H9 (cell line): ENCODE data around the gene MTARC2. TPM values are rescaled to one million over a fixed set of nuclear protein-coding genes. Genes with fewer than 3 reads are reported as not detected.

ENCODE experiments used
- DNase-seq: peaks from one replicate; pipeline ENCODE4 v3.0.0-alpha.2; 2017
- H2AFZ ChIP-seq: one replicate; pipeline ENCODE4 v1.6.1; 2013; ENCODE audit warnings: mild to moderate bottlenecking, low read length, control low read depth, moderate library complexity
- H2AK5ac ChIP-seq: 2 replicates; pipeline ENCODE4 v1.6.1; 2013; ENCODE audit warnings: low read length, control low read depth, mixed read lengths; ENCODE audit not compliant: insufficient read length
- H2BK120ac ChIP-seq: one replicate; pipeline ENCODE4 v1.6.1; 2013; ENCODE audit warnings: low read depth, mild to moderate bottlenecking, low read length, control low read depth, inconsistent platforms; ENCODE audit not compliant: poor library complexity, severe bottlenecking
- H2BK12ac ChIP-seq: 2 replicates; pipeline ENCODE4 v1.6.1; 2013; ENCODE audit warnings: low read length, control low read depth, mixed read lengths, low read depth; ENCODE audit not compliant: insufficient read length
- H2BK15ac ChIP-seq: 2 replicates; pipeline ENCODE4 v1.6.1; 2013; ENCODE audit warnings: low read depth, low read length, control low read depth
- H2BK20ac ChIP-seq: one replicate; pipeline ENCODE4 v1.6.1; 2013; ENCODE audit warnings: low read depth, mild to moderate bottlenecking, low read length, control low read depth, inconsistent platforms; ENCODE audit not compliant: poor library complexity, severe bottlenecking
- H2BK5ac ChIP-seq: 2 replicates; pipeline ENCODE4 v1.6.1; 2013; ENCODE audit warnings: low read length, control low read depth, mixed read lengths; ENCODE audit not compliant: insufficient read length
- H3K14ac ChIP-seq: 2 replicates; pipeline ENCODE4 v1.6.1; 2013; ENCODE audit warnings: low read length, control low read depth; ENCODE audit not compliant: insufficient read depth
- H3K18ac ChIP-seq: 2 replicates; pipeline ENCODE4 v1.6.1; 2013; ENCODE audit warnings: low read depth, mild to moderate bottlenecking, mixed read lengths, low read length, control low read depth; ENCODE audit not compliant: insufficient read length
- H3K23ac ChIP-seq: 2 replicates; pipeline ENCODE4 v1.6.1; 2013; ENCODE audit warnings: low read length, control low read depth, mixed read lengths, low read depth; ENCODE audit not compliant: insufficient read length
- H3K23me2 ChIP-seq: 2 replicates; pipeline ENCODE4 v1.6.1; 2013; ENCODE audit warnings: low read depth, mild to moderate bottlenecking, mixed read lengths, low read length, control low read depth; ENCODE audit not compliant: insufficient read length, poor library complexity, severe bottlenecking
- H3K27ac ChIP-seq: 2 replicates; pipeline ENCODE4 v1.5.1; 2013; ENCODE audit warnings: low read length, control low read depth, mixed read lengths, low read depth; ENCODE audit not compliant: insufficient read length
- H3K27me3 ChIP-seq: 2 replicates; pipeline ENCODE4 v1.6.1; 2013; ENCODE audit warnings: low read length, control low read depth, inconsistent platforms; ENCODE audit not compliant: insufficient read depth
- H3K4ac ChIP-seq: 2 replicates; pipeline ENCODE4 v1.6.1; 2013; ENCODE audit warnings: low read depth, mild to moderate bottlenecking, control low read depth, inconsistent platforms, low read length, moderate library complexity
- H3K4me1 ChIP-seq: 2 replicates; pipeline ENCODE4 v1.6.1; 2013; ENCODE audit warnings: low read length, control low read depth, inconsistent platforms; ENCODE audit not compliant: insufficient read depth
- H3K4me2 ChIP-seq: 2 replicates; pipeline ENCODE4 v1.6.1; 2013; ENCODE audit warnings: low read length, control low read depth, mixed read lengths; ENCODE audit not compliant: insufficient read length, insufficient read depth
- H3K56ac ChIP-seq: 2 replicates; pipeline ENCODE4 v1.6.1; 2013; ENCODE audit warnings: low read depth, mild to moderate bottlenecking, mixed read lengths, low read length, control low read depth; ENCODE audit not compliant: insufficient read length
- H3K79me1 ChIP-seq: 2 replicates; pipeline ENCODE4 v1.6.1; 2013; ENCODE audit warnings: low read depth, mild to moderate bottlenecking, moderate library complexity, low read length, control low read depth, inconsistent platforms; ENCODE audit not compliant: insufficient read depth, poor library complexity, severe bottlenecking
- H3K79me2 ChIP-seq: 2 replicates; pipeline ENCODE4 v1.6.1; 2013; ENCODE audit warnings: low read length, control low read depth, inconsistent platforms; ENCODE audit not compliant: insufficient read depth
- H3K9ac ChIP-seq: 2 replicates; pipeline ENCODE4 v1.6.1; 2013; ENCODE audit warnings: low read length, control low read depth, mixed read lengths; ENCODE audit not compliant: insufficient read length; ENCODE audit errors: extremely low read depth
- H3K9me3 ChIP-seq: one replicate; pipeline ENCODE4 v1.6.1; 2013; ENCODE audit warnings: low read depth, low read length, inconsistent platforms; ENCODE audit not compliant: control insufficient read depth
- H3T11ph ChIP-seq: one replicate; pipeline ENCODE4 v1.6.1; 2013; ENCODE audit warnings: mild to moderate bottlenecking, low read length, control low read depth, inconsistent platforms
- H4K20me1 ChIP-seq: one replicate; pipeline ENCODE4 v1.6.1; 2013; ENCODE audit not compliant: control insufficient read depth, insufficient read length, insufficient read depth
- H4K5ac ChIP-seq: 2 replicates; pipeline ENCODE4 v1.6.1; 2013; ENCODE audit warnings: low read depth, mild to moderate bottlenecking, mixed read lengths, low read length, control low read depth; ENCODE audit not compliant: insufficient read length
- H4K8ac ChIP-seq: replicated peaks from 2 replicates; pipeline ENCODE4 v1.6.1; 2013; ENCODE audit warnings: low read length, control low read depth, mixed read lengths, low read depth; ENCODE audit not compliant: insufficient read length
- H4K91ac ChIP-seq: 2 replicates; pipeline ENCODE4 v1.6.1; 2013; ENCODE audit warnings: low read depth, mild to moderate bottlenecking, moderate library complexity, mixed read lengths, low read length, control low read depth; ENCODE audit not compliant: insufficient read length
- H3K27ac Mint-ChIP-seq, 3 experiments: 2 replicates in 2 of 3; 3 replicates in 1 of 3; pipeline ENCODE4 v1.8.0; 2020 to 2021; ENCODE audit warnings: mixed read lengths in 3 of 3, mild to moderate bottlenecking in 1 of 3, moderate library complexity in 1 of 3
- H3K27me3 Mint-ChIP-seq: 2 replicates; pipeline ENCODE4 v1.8.0; 2021; ENCODE audit warnings: low read depth, mild to moderate bottlenecking, moderate library complexity, mixed read lengths
- H3K36me3 Mint-ChIP-seq, 3 experiments: 2 replicates in 2 of 3; 3 replicates in 1 of 3; pipeline ENCODE4 v1.8.0; 2020 to 2021; ENCODE audit warnings: low read depth in 3 of 3, mixed read lengths in 3 of 3; ENCODE audit not compliant: insufficient read depth in 1 of 3
- H3K4me1 Mint-ChIP-seq, 2 experiments: 2 replicates each; pipeline ENCODE4 v1.8.0; 2020; ENCODE audit warnings: mixed read lengths in 2 of 2
- H3K4me3 Mint-ChIP-seq, 2 experiments: 2 replicates in 1 of 2; 3 replicates in 1 of 2; pipeline ENCODE4 v1.8.0; 2020 to 2021; ENCODE audit warnings: mild to moderate bottlenecking in 2 of 2, mixed read lengths in 2 of 2, moderate library complexity in 1 of 2
- H3K9me3 Mint-ChIP-seq, 2 experiments: 2 replicates in 1 of 2; 3 replicates in 1 of 2; pipeline ENCODE4 v1.8.0; 2020; ENCODE audit warnings: mild to moderate bottlenecking in 2 of 2, mixed read lengths in 2 of 2, moderate library complexity in 1 of 2
- WGBS: extraction: QIAGEN DNeasy Blood & Tissue Kit; methylation state at CpG from one replicate; pipeline ENCODE4 v1.1.7; 2013; ENCODE audit warnings: missing lambda C conversion rate, low lambda C conversion rate, mixed read lengths; ENCODE audit not compliant: insufficient read length; ENCODE audit errors: extremely low coverage; 5-methylcytosine and 5-hydroxymethylcytosine counted together
- total RNA-seq: library from RNA; stranded (reverse); gene quantifications from 2 replicates; pipeline ENCODE4 v1.2.1, GENCODE V29; 2021
- TF ChIP-seq, protein P1 (sequence below): fragments of 200-600 bp; sonication (generic); conservative IDR thresholded peaks from 3 replicates; pipeline ENCODE4 v1.8.0; 2021; ENCODE audit warnings: antibody characterized with exemption, mild to moderate bottlenecking

The MTARC2 gene
- total RNA-seq, 1 experiment from 2014 or later: 7.7 TPM

DNA sequence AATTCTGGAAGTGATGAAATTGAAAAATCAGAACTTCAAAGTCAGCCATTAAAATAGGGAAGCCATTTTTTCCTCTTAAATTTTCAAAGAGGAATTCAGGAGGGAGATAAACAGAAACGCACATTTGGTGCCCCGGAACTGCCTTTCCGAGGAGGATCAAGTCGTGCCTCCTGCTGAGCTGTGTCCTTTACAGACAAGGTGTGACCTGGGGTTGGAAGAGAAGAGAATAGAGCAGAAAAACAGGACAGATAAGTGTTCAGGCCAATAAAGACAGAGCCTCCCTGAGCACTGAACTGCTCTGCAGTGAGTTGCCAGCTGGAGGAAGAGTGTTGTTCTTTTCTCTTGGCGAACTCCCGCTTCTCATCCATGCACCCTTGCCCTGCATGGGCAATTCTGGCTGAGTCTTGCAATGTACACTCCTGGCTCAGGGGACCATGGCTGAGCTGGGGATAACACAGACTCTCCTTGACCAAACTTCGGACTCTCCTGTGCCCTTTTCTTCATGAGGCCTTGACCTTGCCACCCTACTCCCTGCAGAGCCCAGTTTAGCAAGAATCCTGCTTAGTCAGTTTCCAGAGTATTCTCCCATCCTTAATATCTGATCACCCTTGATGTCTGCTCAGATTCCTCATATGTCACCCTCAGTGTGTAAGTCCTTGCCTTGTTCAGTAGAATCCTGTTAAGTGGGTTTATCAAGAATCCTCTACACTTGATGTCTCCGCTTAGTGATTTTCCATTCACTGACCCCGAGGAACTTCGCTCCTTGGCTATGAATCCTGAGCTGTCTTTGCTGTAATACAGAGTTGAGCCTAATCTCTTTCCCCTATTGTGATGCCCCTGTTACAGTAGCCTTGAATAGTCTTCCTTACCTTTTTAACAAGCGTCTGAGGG, 37.3 kb downstream of the MTARC2 start:
- H2AK5ac ChIP-seq: no peak overlapping the region
- TF ChIP-seq, protein P1, sequence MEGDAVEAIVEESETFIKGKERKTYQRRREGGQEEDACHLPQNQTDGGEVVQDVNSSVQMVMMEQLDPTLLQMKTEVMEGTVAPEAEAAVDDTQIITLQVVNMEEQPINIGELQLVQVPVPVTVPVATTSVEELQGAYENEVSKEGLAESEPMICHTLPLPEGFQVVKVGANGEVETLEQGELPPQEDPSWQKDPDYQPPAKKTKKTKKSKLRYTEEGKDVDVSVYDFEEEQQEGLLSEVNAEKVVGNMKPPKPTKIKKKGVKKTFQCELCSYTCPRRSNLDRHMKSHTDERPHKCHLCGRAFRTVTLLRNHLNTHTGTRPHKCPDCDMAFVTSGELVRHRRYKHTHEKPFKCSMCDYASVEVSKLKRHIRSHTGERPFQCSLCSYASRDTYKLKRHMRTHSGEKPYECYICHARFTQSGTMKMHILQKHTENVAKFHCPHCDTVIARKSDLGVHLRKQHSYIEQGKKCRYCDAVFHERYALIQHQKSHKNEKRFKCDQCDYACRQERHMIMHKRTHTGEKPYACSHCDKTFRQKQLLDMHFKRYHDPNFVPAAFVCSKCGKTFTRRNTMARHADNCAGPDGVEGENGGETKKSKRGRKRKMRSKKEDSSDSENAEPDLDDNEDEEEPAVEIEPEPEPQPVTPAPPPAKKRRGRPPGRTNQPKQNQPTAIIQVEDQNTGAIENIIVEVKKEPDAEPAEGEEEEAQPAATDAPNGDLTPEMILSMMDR: no peak

More for the DNA sequence above, 37.3 kb downstream of the MTARC2 start:
- no CpG with 5 or more reads among the region's 11 CpGs for WGBS
- Histone ChIP-seq H3K23ac (no peak overlapping the region), H3K14ac (no peak overlapping the region), H3K23me2 (peaks cover 8% of the 10 kb centered on the region), H2BK20ac (no peak overlapping the region), H3K4ac (no peak overlapping the region), H3K56ac (no peak overlapping the region), H3K4me2 (peak overlapping the region; percentile 71), H3K27me3 (no peaks in the 10 kb centered on the region), H4K20me1 (no peaks in the 10 kb centered on the region), H3K18ac (no peak overlapping the region), H4K5ac (no peak overlapping the region), H2BK15ac (no peak overlapping the region), H4K8ac (no peak overlapping the region), H2BK12ac (no peak overlapping the region), H3K9ac (no peak overlapping the region), H2BK5ac (no peak overlapping the region), H3T11ph (no peak overlapping the region), H3K9me3 (no peaks in the 10 kb centered on the region), H4K91ac (no peak overlapping the region), H3K79me2 (no peaks in the 10 kb centered on the region), H3K27ac (no peak overlapping the region), H2BK120ac (no peak overlapping the region), H2AFZ (no peak overlapping the region), H3K79me1 (no peaks in the 10 kb centered on the region), H3K4me1 (peaks cover 4% of the 10 kb centered on the region; the same call in 1 of the 2 replicates)
- peaks cover 5 to 12% (median 11%) of the 10 kb centered on the region in 3 experiments for H3K36me3 Mint-ChIP-seq
- peaks cover 2% of the 10 kb centered on the region; the same call in 1 of the 2 replicates for H3K27me3 Mint-ChIP-seq
- H3K4me3 Mint-ChIP-seq: peak overlapping the region; percentile 71 to 79
- H3K4me1 Mint-ChIP-seq: peaks cover 25 to 30% of the 10 kb centered on the region in 2 experiments
- no peak overlapping the region for H3K27ac Mint-ChIP-seq
- no peak for DNase-seq
- no peaks in the 10 kb centered on the region; a peak in 1 of 5 replicates for H3K9me3 Mint-ChIP-seq
